Liver (tissue), 3 donors: Measurements from ENCODE around the gene FRK.

Experiments
- CTCF ChIP-seq: fragments of 150-350 bp; IDR thresholded peaks from 2 replicates; pipeline ENCODE4 v1.5.1; 2017; ENCODE audit warnings: improper control_type of control experiment, low read depth, low read length; ENCODE audit not compliant: missing input control
- JUND ChIP-seq, 2 donors: IDR thresholded peaks; 2 replicates each; pipeline ENCODE4 v1.6.1; 2016; ENCODE audit warnings: antibody characterized with exemption in 2 of 2
- SP1 ChIP-seq: IDR thresholded peaks from 2 replicates; pipeline ENCODE4 v1.6.1; 2018; ENCODE audit warnings: antibody characterized with exemption, mild to moderate bottlenecking
- YY1 ChIP-seq: IDR thresholded peaks from 2 replicates; pipeline ENCODE4 v1.6.1; 2016; ENCODE audit warnings: antibody characterized with exemption, mild to moderate bottlenecking
- TF ChIP-seq, protein P1 (sequence below): IDR thresholded peaks from 2 replicates; pipeline ENCODE4 v1.6.1; 2016; ENCODE audit warnings: antibody characterized with exemption, mild to moderate bottlenecking
- TF ChIP-seq, protein P2 (sequence below): IDR thresholded peaks from 2 replicates; pipeline ENCODE4 v1.6.1; 2016; ENCODE audit warnings: antibody characterized with exemption
- donor health status: healthy.
- donor health status: healthy.

GRCh38 chr6:115882174-115882573 is 178.5 kb downstream of the FRK start:
- TF ChIP-seq JUND (IDR thresholded peaks at IDR 0.05) (no peak), CTCF (no peak), YY1 (no peak), SP1 (no peak)
- TF ChIP-seq, protein P1, sequence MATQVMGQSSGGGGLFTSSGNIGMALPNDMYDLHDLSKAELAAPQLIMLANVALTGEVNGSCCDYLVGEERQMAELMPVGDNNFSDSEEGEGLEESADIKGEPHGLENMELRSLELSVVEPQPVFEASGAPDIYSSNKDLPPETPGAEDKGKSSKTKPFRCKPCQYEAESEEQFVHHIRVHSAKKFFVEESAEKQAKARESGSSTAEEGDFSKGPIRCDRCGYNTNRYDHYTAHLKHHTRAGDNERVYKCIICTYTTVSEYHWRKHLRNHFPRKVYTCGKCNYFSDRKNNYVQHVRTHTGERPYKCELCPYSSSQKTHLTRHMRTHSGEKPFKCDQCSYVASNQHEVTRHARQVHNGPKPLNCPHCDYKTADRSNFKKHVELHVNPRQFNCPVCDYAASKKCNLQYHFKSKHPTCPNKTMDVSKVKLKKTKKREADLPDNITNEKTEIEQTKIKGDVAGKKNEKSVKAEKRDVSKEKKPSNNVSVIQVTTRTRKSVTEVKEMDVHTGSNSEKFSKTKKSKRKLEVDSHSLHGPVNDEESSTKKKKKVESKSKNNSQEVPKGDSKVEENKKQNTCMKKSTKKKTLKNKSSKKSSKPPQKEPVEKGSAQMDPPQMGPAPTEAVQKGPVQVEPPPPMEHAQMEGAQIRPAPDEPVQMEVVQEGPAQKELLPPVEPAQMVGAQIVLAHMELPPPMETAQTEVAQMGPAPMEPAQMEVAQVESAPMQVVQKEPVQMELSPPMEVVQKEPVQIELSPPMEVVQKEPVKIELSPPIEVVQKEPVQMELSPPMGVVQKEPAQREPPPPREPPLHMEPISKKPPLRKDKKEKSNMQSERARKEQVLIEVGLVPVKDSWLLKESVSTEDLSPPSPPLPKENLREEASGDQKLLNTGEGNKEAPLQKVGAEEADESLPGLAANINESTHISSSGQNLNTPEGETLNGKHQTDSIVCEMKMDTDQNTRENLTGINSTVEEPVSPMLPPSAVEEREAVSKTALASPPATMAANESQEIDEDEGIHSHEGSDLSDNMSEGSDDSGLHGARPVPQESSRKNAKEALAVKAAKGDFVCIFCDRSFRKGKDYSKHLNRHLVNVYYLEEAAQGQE: no peak
- TF ChIP-seq, protein P2, sequence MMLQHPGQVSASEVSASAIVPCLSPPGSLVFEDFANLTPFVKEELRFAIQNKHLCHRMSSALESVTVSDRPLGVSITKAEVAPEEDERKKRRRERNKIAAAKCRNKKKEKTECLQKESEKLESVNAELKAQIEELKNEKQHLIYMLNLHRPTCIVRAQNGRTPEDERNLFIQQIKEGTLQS: no peak
